NCI-H2196 treated with DMSO at 0.1 percent for 48 hours (cell line): Measurements from ENCODE around the gene EN1.

Experiments used
- DNase-seq: peaks from one replicate; lab custom pipeline; 2025; ENCODE audit not compliant: unreplicated experiment; lab: John Stamatoyannopoulos, UW

Gene EN1

DNA sequence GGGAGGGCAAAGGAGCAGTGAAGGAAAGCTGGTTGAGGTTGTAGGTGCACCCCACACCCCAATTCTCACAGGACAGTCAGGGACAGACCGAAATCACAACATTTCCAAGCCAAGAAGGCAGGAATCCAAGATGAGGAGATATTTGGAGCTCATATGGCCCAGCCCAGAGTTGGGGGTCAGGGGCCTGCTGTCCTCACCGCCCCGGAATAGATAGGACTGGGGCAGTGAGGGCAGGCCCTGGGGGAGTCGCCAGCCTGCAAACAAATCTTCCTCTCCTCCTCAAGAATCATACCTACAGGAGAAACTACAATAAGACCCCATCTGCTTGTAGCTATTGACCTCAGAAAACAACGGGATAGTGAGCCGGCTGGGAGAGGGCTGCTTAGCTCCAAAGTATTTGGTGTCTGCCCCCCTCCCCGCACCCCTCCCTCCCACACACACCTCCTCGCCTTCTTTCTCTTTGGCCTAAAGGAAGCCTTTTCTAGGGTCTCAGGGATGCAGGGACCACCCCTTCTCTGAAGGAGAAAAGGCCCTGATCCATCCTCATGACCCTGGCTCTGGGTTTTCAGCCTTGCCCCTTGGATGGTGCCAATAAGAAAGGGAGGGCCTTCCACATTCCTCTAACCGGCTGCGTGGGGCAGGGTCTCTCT lies 3.8 kb downstream of the EN1 start:
- no peak for DNase-seq

DNA sequence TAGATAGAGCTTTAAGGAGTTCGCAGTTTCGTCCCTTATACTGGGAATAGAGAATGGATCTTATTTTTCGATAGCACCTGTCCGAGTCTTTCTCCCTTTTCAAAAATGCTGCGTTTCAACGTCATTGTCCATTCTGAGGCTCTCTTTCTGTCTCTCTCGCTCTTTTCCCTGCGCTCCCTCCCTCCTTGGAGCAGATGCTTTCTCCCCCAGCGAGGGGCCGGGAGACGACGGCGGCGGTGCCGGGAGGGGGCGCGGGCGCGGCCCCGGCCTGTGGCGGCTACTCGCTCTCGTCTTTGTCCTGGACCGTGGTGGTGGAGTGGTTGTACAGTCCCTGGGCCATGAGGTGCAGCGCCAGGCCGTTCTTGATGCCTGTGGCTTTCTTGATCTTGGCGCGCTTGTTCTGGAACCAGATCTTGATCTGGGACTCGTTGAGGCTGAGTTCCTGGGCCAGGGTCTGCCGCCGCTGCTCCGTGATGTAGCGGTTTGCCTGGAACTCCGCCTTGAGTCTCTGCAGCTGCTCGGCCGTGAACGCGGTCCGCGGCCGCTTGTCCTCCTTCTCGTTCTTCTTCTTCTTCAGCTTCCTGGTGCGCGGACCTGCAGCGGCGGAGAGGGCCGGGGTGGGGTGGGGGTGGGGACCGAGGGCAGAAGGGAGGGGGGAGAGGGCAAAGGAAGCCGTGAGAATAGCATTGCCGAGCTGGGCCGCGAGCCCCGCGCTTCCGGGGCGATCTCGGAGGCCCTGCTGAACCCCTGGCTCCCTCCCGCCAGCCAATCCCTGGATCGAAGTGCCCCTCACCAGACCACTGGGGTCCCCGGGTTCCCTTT lies 4.6 kb downstream of the EN1 start:
- DNase-seq, result no peak

DNA sequence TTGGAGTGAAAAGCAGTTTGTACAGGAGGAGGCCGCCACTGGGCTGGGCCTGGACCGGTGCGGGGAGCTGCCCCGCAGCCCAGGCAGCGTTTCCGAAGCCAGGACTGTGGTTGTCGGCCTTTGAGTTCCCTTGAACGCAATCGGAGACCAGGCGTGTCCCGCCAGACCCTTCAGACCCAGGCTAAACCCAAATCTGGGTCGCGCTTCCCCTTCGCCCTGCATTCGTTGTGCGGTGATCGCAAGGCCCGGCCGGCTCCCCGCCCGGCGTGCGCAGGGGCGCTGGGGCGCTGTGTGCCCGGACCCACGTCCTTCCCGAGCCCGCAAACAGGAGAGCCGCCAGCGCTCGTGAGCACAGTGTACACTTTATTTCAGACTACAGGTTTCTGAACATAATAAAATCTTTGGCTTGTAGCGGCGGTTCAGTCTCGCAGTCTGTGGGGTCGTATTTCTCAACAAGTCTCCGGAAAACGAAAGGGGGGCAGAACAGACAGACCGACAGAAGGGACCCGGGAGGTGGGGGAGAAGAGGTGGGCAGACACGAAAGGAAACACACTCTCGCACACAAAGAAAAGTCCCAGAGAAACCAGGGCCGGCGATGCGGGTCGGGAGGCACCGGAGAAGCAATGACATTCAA lies 5.5 kb downstream of the EN1 start:
- no peak for DNase-seq

DNA sequence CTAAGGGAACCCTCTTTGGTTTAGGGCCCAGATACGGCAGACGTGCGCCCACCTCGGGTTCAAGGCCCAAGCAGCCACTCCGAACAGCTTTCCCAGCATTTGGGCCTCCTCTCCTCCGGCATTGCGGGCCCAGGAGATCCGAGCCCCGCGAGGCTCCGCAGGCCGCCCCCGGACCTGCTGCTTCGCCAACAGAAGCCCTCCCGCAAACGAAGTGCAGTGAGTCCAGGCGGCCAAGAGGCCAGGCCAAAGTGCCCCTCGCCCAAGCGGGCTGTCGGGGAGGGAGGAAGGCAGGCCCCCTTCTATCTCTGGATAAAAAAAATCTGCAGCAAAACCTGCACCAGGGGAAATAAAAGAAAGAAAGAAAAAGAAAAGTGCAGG lies 6.0 kb downstream of the EN1 start:
- no peak for DNase-seq

DNA sequence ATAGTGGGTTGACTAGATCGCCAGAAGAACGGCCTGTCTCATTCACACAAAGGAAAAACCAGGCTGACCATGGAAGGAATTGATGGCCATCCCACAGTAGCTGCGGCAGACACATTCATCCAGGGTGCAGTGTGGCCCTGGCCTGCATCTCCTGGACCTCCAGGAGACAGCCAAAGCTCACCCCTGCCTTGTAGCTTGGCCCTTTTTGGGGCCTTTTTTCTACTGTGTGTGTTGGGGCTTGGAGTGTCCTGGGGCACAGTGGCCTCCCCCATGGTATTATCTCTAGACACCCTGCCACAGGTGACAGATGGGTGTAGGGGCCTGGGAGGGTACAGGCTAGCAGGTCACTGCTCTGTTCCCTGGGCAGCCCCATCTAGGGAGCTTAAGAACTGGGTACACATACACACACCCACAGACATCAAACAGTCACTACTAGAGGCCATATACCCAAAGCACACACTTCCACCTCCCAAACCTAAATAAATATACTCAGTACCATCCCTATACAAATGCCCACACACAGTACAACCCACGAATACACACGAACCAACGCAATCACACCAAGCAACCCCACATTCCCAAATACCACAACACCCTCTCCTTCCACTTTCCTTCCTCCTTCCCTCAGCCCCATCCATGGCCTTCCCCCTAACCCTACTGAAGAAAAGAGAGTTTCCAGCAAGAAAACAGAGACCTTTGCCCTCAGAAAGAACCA lies 8.6 kb downstream of the EN1 start:
- DNase-seq, result no peak

DNA sequence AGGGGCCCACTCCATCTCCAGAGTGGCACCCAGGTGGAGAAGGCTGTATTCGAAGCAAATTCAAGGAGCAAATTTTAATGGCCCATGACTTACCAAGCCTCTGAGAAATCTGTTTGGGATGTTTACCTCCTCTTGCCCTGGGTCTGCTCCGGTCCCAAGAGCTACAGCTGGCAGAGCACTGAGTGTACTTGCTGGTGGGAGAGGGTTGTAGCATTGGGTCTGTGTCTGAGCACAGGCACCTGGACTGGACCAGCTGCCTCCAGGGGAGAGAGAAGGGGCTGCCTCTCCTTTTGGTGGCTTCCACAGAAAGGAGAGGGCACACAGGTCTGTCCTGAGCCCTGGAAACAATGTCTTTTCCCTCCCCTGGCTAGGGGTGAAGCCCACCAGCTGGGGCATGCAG lies 9.8 kb downstream of the EN1 start:
- DNase-seq, result no peak

DNA sequence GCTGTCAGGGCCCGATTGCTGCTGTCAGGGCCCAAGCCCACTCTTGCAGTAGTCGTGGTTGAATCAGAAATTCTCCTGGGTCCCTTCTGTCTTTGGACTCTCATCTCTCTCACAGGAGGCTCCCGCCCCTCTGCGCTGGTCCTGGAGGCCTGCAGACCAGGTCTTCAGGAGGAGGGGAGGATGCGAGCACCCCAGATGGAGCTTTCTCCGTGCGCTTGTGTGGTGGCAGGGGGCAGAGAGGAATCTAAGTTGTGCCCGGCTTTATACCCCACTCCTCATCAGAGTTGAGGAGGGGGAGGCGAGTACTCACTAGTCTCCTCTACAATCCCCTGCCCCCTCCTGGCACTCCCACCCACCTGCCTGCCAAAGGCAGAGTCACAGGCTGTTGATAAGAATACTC lies 10.4 kb downstream of the EN1 start:
- DNase-seq, result no peak

DNA sequence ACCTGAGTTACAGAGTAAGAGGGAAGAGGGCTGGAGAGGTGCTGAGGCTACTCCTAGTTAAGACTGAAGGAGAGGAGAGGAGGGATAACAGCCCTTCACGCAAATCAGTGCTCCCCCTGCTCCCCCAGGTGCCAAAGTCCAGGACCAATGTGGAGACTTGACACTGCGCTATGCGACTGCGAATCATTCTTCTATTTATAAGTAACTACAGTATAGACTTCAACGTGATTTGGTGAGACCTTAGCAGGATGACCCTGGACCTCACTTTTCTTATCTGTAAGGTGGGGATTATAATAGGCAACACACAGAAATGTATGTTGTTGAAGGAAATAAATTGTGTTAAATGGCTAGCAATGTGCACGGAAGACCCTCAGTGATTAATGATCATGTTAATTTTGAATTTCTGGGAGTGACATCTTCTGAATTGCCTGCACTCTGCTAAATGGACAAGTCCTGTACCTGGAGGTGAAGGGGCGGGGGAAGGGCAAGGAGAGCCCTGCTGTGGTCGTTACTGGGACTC lies 11.0 kb downstream of the EN1 start:
- DNase-seq, result no peak

DNA sequence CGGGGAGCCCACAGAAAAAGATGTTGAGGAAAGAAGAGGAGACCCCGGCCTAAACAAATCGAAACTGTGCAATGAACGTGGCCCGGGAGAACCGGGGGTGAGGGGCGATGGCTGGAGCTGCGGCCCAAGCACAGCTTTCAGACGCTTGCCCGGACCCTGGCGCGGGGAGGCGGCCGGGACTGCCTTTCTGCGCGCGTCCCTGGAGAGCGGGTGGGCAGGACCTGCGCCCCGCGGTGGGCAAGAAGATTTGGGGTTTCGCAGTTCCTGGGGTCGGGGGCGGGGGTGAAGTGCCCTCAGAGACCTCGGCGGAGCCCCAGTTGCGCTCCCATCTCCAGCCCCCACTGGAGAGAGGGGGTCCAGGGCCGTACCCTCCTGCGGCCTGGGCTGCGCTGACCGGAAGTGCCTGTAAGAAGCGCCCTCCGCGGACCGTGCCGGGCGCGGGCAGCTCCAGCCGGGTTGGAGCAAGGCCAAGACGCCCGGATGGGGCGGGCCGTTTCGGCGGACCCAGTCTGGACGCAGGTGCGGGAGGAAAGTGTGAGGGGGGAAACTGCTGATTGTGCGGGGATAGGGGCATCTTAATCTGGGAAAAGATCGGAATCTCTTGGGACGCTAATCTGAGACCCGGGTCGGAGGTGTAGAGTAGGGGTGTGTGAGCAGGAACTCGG lies 11.6 kb downstream of the EN1 start:
- no peak for DNase-seq

DNA sequence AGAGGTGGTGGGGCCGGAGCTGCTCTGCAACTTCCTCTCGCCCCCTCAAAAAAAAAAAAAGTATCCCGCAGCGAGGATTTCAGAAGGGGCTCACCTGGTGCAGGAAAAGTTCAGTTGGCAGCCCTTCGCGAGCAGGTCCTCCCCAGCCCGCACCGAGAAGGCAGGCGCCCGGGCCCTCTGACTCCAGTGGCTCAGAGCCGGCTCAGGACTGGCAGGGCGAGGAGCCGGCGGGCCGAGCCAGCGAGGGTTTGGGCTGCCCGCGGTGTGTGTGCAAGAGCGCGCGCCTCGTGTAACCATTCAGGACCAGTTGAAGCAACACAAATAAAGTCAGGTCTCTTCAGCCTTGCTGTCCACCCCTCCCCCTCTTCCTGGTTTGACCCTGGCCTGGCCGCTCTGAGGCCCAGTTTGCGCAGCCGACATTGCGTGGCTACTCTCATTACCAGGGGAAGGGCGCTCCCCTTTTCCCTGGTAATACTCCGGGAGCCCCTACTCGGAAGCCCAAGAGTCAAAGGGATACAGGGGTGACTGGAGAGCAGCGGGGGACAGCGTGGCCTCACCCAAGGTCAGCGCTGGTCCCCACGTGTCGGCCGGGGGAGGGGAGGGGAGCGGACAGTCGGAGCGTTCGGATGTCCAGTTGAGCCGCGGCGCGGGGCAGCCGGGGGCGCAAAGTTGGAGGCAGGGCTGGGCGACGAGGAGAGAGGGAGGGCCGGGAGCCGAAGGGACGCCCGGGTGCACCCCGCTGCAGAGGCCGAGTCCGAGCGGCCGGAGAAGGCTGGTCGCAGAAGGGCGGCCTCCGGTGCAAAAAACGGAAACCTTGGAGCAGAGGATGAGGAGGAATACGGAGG lies 12.3 kb downstream of the EN1 start:
- no peak for DNase-seq

DNA sequence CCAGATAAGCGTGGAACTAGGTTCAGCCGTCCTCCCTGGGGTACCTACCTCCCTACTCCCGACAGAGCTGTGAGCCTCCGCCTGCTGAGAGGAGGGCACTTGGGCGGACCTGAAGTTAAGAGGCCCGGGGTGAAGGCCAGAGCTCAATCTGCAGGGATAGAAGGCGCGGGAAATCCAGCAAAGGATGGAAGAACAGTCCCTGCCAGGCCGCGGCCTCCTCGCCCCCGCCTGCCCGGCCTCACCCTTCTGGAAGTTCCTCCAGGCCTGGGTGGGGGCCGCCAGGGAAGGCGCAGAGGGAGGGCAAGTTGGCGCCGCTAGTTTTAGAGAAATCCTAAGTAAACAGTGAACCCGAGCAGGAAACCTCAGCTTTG lies 13.0 kb downstream of the EN1 start:
- DNase-seq, result no peak

DNA sequence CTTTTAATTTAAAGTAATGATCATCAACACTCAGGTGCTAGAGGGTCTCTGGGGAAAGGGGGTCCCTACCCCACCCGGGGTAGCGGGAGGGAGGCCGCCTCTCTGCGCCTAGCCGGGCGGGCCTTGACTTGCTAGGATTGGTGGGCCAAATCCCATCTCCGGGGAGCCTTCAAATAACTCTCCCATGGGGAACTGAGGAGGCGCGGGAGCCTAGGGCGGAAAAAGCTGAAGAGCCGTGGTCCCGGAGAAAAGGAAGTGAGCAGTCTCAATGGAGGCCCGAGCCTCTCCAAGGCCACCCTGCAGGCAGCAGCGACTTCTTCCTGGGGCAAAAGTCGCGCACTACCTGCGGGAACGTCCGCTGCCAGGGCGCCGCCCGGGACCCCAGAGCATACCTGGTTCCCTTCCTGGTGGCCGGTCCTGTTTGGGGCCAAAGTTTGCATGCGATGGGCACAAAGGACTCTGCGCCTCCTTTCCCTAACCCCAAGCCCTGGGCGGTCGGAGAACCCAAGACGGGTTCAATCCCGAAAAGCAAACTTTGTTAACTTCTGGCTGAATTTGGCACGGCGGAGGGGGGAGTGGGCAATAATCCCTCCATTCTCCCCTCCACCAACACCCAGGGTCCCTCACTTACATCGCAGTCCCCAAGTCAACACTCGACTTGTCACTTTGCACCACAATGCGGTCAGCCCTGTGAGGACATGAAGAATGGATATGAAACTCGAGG lies 13.6 kb downstream of the EN1 start:
- DNase-seq, result no peak

DNA sequence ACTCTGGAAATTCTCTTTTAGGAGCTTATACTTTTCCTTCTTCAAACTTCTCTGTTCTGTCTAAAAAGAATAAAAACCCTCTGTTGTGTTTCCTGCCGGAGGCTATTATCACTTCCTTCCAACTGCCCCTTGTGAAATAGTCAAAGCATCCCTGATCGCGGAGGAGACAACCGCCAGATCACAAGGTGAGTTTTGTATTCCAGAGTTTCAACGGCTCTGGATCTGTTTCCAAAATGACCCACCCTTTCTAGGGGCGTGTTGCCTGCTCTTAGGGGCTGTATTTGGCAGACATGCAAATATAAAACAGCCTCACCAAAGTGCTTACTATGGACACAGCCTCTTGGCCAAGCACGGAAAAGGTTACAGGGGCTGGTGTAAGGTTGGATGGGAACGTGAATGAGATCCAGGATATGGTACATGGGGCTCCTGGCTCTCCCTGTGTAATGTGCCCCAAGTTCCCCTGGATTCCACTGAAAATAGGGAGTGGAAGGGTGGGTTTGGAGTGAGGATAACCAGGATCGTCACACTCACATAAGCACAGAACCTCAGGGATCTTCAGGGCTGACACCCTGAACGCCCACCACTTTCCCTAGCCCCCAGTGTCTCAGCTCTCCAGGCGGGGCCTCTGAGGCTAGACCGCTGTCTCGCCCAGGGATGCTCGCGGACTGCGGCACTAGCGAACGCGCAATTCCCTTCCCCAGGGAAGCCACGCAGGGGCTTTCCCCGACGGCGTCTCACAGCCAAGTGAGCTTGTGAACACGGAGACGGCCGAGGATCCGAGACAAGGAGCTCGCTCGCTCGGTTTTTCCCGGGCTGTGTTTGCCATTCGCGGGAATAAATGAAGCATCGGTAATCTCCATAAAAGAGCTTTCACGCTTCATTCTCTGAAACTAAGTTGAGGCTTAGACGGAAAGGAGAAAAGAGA lies 14.4 kb downstream of the EN1 start:
- DNase-seq, result no peak

DNA sequence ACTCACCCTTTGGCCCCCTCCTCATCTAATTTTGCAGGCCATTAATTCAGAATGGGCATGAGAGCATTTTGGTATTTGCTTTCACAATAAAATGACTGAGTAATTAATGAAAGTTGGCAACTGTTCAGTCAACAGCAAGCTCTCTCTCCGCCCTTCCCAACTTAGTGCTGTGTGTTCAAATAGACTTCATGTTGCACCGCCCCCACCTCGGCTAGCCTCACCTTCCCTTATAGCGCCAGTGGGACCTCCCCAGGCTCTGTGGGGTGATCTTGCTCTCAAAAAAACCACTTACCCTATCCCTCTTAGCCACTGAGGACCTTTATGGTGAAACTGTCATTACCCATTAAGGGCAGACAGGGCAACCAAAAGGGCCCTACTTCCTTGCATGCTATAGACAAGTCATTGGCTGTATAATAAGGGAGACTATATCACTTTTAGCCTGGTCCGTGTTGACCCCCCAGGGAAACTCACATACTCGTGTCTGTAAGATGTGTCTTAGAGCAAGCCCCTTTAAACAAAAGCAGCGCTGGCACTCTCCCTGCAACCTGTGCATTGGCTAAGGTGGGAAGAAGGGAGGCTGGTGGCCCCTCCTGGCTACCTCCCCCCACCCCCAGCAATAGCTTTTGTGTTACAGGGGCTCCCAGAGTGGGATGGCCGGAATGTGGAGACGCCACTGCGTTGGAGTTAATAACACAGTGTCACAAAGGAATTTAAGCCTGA lies 15.2 kb downstream of the EN1 start:
- DNase-seq, result no peak

DNA sequence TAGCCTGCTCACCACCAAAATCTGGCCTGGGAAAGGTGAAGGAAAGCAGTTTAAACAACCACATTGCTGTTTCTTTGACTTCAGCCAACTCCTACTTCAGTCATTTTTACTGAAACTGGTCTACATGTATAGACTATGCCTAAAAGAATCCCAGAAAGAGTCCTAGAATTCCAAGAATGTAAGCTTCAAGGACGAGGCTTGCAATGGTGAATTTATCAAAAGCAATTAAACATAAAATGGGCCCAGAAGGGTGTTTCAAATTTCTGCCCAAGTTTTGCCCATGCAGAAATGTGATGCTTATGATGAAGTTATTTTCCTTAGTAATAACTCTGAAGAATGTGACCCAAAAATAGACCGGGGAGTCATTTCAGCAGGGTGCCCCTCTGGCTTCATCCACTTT lies 16.6 kb downstream of the EN1 start:
- no peak for DNase-seq

DNA sequence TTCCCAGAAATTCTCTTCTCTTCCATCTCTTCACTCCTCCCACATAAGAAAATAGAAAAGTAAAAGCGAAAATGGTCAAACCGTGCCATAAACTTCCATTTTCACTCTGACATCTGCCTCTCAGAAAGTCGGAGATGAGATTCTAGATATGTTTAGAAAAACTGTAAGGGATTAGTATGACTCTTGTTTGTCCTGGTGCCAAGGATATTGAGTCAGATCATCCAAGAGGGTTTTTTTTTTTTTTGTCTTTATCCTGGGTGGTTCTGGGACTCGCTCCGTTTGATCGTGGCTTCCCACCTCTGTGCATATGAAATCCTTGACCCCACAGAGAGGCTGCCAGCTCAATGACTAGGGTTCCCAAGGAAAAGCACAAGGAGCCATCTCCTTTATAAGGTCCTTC lies 17.3 kb downstream of the EN1 start:
- DNase-seq, result no peak

DNA sequence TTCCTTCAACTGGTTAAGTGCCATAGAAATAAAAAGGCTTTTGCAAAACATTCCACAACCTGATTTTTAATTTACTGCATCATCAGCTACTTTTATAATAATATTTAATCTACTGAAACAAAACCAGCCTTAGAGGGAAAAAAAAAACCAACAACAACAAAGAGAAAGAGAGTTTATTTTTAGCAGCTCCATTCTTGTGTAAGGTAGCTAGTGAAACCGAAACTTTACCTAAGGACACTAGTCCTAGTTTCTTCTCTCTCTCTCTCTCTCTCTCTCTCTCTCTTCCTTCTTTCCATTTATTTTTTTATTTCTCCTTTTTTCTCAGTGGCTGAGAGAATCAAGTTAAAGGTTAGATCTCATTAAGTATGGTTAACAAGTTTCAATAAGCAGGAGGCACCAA lies 21.4 kb downstream of the EN1 start:
- DNase-seq, result no peak

DNA sequence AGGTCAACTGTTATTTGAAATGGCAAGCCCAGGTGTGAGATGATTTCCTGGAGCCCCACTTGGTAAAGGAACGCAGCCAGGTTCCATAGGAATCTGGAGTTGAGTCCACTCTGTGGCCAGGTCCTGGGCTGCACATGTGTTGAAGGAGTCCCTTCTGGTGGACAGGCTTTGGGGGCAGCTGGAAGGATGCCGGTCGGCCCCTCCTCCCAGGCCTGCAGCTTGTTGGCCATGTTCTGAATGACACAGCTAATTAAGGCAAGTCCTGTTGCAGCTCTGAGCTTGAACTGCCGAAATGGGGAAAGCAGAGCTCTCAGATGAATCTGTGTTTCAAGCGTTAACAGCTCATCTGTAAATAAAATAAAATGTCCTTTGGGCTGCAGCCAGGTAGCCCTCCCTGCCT lies 23.8 kb downstream of the EN1 start:
- no peak for DNase-seq
